GM12878 (cell line): ENCODE data around the gene PDE9A. TPM values are rescaled to one million over a fixed set of nuclear protein-coding genes. Genes with fewer than 3 reads are reported as not detected.

Source experiments
- ATAC-seq: fragments of 200-7000 bp; cut with Tn5 transposase; 3 replicates; pipeline ENCODE4 v1.9.1; 2020; ENCODE audit warnings: mild to moderate bottlenecking, moderate library complexity
- BruUV-seq: library from RNA; stranded (reverse); fragments of 400-500 nt; replicated peaks from 2 replicates; lab custom pipeline; 2021; lab: Mats Ljungman, UMichigan
- CTCF ChIA-PET: fragments of 300-600 bp; sonication (Branson Sonifier 250); formaldehyde crosslinking; extraction: SDS; loops from one replicate; lab custom pipeline; 2021; ENCODE audit warnings: inconsistent platforms; lab: Yijun Ruan, JAX
- POLR2A ChIA-PET: fragments of 350-600 bp; formaldehyde crosslinking; extraction: SDS; loops from one replicate; lab custom pipeline; 2021; ENCODE audit warnings: inconsistent platforms; lab: Charles Lee
- RAD21 ChIA-PET: fragments of 300-600 bp; sonication (Branson Sonifier 250); formaldehyde crosslinking; loops from one replicate; lab custom pipeline; 2023; ENCODE audit warnings: antibody characterized with exemption; ENCODE audit not compliant: unreplicated experiment; lab: Charles Lee
- SMC1A ChIA-PET: fragments of 300-600 bp; sonication (Branson Sonifier 250); formaldehyde crosslinking; loops from one replicate; lab custom pipeline; 2023; ENCODE audit not compliant: unreplicated experiment, uncharacterized antibody; lab: Charles Lee
- DNase-seq: peaks from one replicate; pipeline ENCODE4 v3.0.0-alpha.2; 2011; ENCODE audit warnings: low read depth, low spot score
- FAIRE-seq: peaks from 3 replicates; lab custom pipeline; 2011; peaks lifted over from hg19 to GRCh38; lab: Jason Lieb, UNC
- H2AFZ ChIP-seq: 2 replicates; pipeline ENCODE4 v1.6.0; 2011; ENCODE audit warnings: low read depth, low read length, control low read depth; ENCODE audit not compliant: control insufficient read depth
- H3K27ac ChIP-seq: 2 replicates; pipeline ENCODE4 v1.5.1; 2011; ENCODE audit warnings: control low read depth; ENCODE audit not compliant: control insufficient read depth, insufficient read depth
- H3K27me3 ChIP-seq, 2 experiments: replicated peaks in 1 of 2; 2 replicates each; pipeline versions ENCODE4 v1.6.0 to v1.6.1; 2011; ENCODE audit warnings: low read length in 1 of 2; ENCODE audit not compliant: control insufficient read depth in 2 of 2, insufficient read depth in 2 of 2
- H3K36me3 ChIP-seq, 2 experiments: 2 replicates each; pipeline ENCODE4 v1.5.1; 2011; ENCODE audit warnings: low read length in 1 of 2; ENCODE audit not compliant: control insufficient read depth in 2 of 2, insufficient read depth in 2 of 2
- H3K4me1 ChIP-seq: 2 replicates; pipeline ENCODE4 v1.6.1; 2011; ENCODE audit warnings: mild to moderate bottlenecking, low read length, moderate library complexity, mixed read lengths; ENCODE audit not compliant: control insufficient read depth, insufficient read depth
- H3K4me2 ChIP-seq: 2 replicates; pipeline ENCODE4 v1.6.0; 2011; ENCODE audit warnings: control low read depth; ENCODE audit not compliant: control insufficient read depth, insufficient read depth
- H3K4me3 ChIP-seq: fragments of 200-600 bp; sonication (generic); 2 replicates; pipeline ENCODE4 v1.5.1; 2016
- H3K79me2 ChIP-seq: 2 replicates; pipeline ENCODE4 v1.6.0; 2011; ENCODE audit warnings: low read length; ENCODE audit not compliant: control insufficient read depth, insufficient read depth
- H3K9ac ChIP-seq: 2 replicates; pipeline ENCODE4 v1.8.0; 2011; ENCODE audit warnings: low read length, control low read depth, mixed read lengths; ENCODE audit not compliant: control insufficient read depth, insufficient read depth
- H3K9me3 ChIP-seq: replicated peaks from 3 replicates; pipeline ENCODE4 v1.5.1; 2011; ENCODE audit warnings: mild to moderate bottlenecking, low read length; ENCODE audit not compliant: control insufficient read depth, insufficient read depth
- H4K20me1 ChIP-seq: 2 replicates; pipeline ENCODE4 v1.6.0; 2011; ENCODE audit not compliant: control insufficient read depth, insufficient read depth
- ASH2L ChIP-seq: fragments of 300-600, 200-600 bp; sonication (generic); IDR thresholded peaks from 2 replicates; pipeline ENCODE4 v1.6.1; 2017; ENCODE audit warnings: low read depth, mild to moderate bottlenecking, borderline replicate concordance
- ATF3 ChIP-seq: IDR thresholded peaks from 2 replicates; pipeline ENCODE4 v1.6.1; 2011; ENCODE audit warnings: low read depth, mild to moderate bottlenecking, low read length, moderate library complexity, borderline replicate concordance; ENCODE audit errors: extremely low read depth
- CBFB ChIP-seq: IDR thresholded peaks from 2 replicates; pipeline ENCODE4 v1.6.1; 2016; ENCODE audit warnings: antibody characterized with exemption, low read depth
- CREM ChIP-seq: IDR thresholded peaks from 2 replicates; pipeline ENCODE4 v1.6.1; 2014; ENCODE audit warnings: antibody characterized with exemption, low read depth
- IRF3 ChIP-seq: fragments of 450-650 bp; IDR thresholded peaks from 2 replicates; pipeline ENCODE4 v1.6.1; 2014; ENCODE audit warnings: mild to moderate bottlenecking
- RAD51 ChIP-seq: fragments of 450-650 bp; IDR thresholded peaks from 2 replicates; pipeline ENCODE4 v1.6.1; 2016; ENCODE audit warnings: moderate library complexity, mild to moderate bottlenecking, inconsistent platforms
- RELB ChIP-seq: fragments of 450-650 bp; IDR thresholded peaks from 2 replicates; pipeline ENCODE4 v1.6.1; 2017; ENCODE audit warnings: low read depth, mild to moderate bottlenecking, moderate library complexity
- YY1 ChIP-seq: IDR thresholded peaks from 2 replicates; pipeline ENCODE4 v1.6.1; 2011; ENCODE audit warnings: low read depth, mild to moderate bottlenecking, low read length
- WGBS: methylation state at CpG from one replicate; pipeline ENCODE4 v1.1.6; 2016; ENCODE audit warnings: low lambda C conversion rate; ENCODE audit not compliant: insufficient replicate concordance, insufficient coverage; ENCODE audit errors: missing lambda C conversion rate; 5-methylcytosine and 5-hydroxymethylcytosine counted together
- in situ Hi-C: fragments of 300-500 bp; cut with MboI; formaldehyde crosslinking; loops from 9 replicates; pipeline ENCODE4 v1.14.3; 2018; ENCODE audit warnings: mixed read lengths
- intact Hi-C: fragments of 100-400 bp; cut with micrococcal nuclease; formaldehyde crosslinking; loops from one replicate; pipeline ENCODE4 v1.14.2; 2022; ENCODE audit not compliant: unreplicated experiment
- polyA plus RNA-seq, 11 experiments: library from polyadenylated mRNA; depleted of rRNA in 4 of 11; unstranded in 6 of 11; stranded (reverse) in 5 of 11; fragments of >200 nt; fragmentation: Nextera tagmentation in 4 of 11; fragmentation: Illumina TruSeq in 1 of 11; extraction: Ambion mirVana in 4 of 11; extraction: Trizol in 1 of 11; gene quantifications; 1 replicate in 1 of 11; 2 replicates in 10 of 11; pipeline versions ENCODE4 v1.2.1 to v1.2.3, GENCODE V29; 2011 to 2016; ENCODE audit warnings: inconsistent platforms in 2 of 11, missing spikeins in 2 of 11, low read depth in 1 of 11
- total RNA-seq, 4 experiments: library from RNA; depleted of rRNA in 3 of 4; stranded (reverse); fragments of >200 nt in 3 of 4; fragmentation: Illumina TruSeq in 1 of 4; extraction: Trizol in 1 of 4; gene quantifications; 2 replicates each; pipeline versions ENCODE4 v1.2.1 to v1.2.3, GENCODE V29; 2013 to 2021

PDE9A gene
- total and polyA plus RNA-seq, 10 of the 15 experiments (the other 5 are each of a cell fraction or from before 2014, with no cell fraction given), result 0.08 to 0.45 (median 0.20) TPM; not detected in 1

DNA sequence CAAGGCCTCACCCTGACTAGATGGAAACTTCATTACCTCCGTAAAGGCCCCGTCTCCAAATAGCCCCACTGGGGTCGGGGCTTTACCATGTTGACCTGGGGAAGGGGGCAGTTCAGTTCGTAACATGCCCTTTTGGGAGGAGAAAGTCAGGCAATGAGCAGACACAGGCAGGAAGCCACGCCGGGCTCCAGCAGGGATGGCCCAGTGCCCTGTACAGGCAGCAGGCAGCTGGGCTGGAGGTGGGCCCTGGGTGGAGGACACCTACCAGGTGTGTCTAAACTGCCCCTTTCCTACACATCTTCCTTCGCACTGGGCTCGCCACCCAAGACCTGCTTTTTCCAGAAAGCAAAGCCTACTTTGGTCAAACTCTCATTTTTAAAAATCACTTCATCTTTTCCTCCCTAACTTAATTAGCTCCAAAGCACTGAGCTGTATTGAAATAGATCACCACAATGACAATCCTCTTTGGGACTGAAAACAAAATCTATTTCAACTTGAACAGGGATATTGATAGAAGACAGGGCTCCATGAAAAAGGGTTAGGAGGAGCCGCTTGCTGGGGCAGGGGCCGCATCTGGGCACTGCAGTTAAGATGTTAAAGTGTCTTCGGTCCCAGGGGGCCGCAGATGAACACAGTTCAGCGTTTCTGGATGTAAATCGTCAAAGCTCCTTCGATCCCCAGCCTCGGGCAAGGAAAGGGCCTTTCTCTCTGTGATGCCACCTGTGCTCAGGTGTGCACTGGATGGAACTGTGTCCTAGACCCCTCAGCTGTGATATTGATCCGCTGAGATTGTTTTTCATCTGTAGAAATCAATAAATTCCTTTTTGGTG lies 104.6 kb downstream of the PDE9A start:
- CTCF ChIA-PET, result no interaction called here
- no peaks in the 10 kb centered on the region for H4K20me1 ChIP-seq
- TF ChIP-seq RAD51 (no peak), CREM (no peak), IRF3 (no peak), CBFB (no peak), ASH2L (no peak), YY1 (no peak), RELB (no peak), ATF3 (no peak)
- BruUV-seq, result no TSS peak
- ATAC-seq (no peak), DNase-seq (no peak), FAIRE-seq (no peak)
- POLR2A ChIA-PET, result no interaction called here
- H3K4me2 ChIP-seq, result no peak overlapping the region
- H3K9ac ChIP-seq, result no peak overlapping the region
- H2AFZ ChIP-seq, result no peak overlapping the region
- RAD21 ChIA-PET, result no interaction called here
- H3K79me2 ChIP-seq, result no peaks in the 10 kb centered on the region
- no peaks in the 10 kb centered on the region for H3K9me3 ChIP-seq
- 33% methylated on average over 17 of the region's 17 CpGs for WGBS
- in situ Hi-C loops (no loop called here), intact Hi-C loops (no loop called here)
- H3K27me3 ChIP-seq, result peaks cover 0 to 4% of the 10 kb centered on the region in 2 experiments; a peak in 2 of 4 replicates
- no peaks in the 10 kb centered on the region for H3K4me1 ChIP-seq
- SMC1A ChIA-PET, result no interaction called here
- H3K4me3 ChIP-seq, result no peak overlapping the region
- no peaks in the 10 kb centered on the region for H3K36me3 ChIP-seq
- H3K27ac ChIP-seq, result no peak overlapping the region
